GM18519 (cell line): ENCODE results near the gene ZNF628.
"Not testable (repeated sequence)": the region's sequence is repeated elsewhere in the genome, so short reads cannot be mapped to it uniquely, and the experiment has no call there.

Experiments used
- ATAC-seq: cut with Tn5 transposase; IDR thresholded peaks from one replicate; pipeline ENCODE4 v1.9.1; 2021; ENCODE audit warnings: mild to moderate bottlenecking, moderate library complexity; ENCODE audit not compliant: unreplicated experiment, low FRiP score

The ZNF628 gene

DNA sequence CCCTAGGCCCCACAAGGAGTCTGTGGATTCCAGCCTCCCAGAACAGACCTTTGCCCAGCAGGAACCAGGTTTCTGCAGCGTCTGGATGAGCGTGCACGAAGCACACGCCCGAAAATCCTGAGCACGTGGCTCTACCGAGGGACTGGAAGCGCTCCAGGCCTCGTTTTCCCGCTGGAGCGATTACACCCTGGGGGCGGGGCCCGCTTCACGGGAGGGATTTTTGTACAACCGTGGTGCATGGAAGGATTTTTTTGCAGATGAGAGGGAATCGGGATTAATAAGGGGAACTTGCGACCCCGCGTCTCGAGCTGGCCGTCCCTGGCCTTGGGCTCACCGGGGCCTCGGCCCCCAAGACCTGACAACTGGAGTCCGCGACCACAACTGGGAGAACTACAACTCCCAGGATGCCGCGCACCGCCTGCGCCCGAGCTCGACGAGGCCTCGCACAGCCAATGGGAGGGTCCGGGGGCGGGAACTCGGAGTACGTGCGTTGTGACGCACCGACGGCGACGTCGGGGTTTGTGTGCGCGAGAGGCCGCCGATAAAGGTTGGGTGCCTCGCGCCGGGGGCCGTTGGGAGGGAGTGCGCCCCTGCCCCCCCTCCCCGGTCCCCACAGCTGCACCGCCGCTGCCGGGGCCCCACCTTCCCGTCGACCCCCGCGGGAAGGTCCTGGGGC is at the start of gene ZNF628:
ZNF628 (plus strand) TSS at position 518 of the 676 bp plus-strand sequence. CDS start 3,294 bp downstream, outside the sequence.
- ATAC-seq = peak; percentile 83

DNA sequence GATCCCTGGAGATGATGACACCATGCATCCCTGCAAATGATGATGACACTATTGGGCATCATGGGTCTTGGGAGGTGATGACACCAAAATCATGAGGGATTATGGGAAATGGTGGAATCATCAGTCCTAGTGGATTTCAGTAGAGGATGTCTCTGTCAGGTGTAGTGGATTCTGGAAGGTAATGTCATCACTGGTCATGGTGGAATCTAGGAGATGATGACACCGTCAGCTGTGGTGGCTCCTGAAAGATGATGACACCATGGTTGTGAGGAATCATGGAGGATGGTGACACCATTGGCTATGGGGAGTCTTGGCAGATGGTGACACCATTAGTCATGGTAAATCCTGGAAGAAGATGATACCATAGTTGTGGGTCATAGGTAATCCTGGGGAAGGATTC is 45.2 kb upstream of the ZNF628 start:
- ATAC-seq = no peak

DNA sequence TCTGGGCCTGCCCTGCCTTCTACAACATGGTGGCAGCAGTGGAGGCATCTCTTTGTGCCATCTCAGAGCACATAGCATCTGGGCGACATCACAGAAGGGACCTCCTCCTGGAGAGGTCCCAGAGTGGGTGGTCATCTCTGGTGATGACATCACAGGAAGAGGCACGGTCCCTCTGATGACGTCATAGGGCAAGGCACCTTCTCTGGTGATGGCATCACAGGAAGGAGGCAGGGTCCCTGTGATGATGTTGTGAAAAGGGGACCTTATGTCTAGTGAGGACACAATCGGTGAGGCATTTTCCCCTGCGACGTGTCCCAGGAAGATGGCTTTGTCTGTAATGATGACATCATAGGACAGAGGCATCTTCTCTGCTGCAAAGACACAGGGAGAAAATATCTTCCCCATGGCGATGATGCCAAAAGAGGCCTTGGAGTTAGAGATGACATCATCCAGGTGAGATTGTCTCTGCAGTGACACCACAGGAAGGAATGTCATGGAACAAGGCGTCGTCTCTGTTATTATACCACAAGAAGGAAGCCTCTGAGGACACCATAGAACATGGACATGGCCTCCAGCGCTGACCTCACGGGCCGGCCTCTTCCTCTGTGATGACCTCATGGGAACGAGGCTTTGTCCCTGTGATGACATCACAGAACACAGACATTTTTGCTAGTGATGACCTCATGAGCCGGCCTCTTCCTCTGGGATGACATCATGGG is 44.0 kb upstream of the ZNF628 start:
- ATAC-seq = no peak

DNA sequence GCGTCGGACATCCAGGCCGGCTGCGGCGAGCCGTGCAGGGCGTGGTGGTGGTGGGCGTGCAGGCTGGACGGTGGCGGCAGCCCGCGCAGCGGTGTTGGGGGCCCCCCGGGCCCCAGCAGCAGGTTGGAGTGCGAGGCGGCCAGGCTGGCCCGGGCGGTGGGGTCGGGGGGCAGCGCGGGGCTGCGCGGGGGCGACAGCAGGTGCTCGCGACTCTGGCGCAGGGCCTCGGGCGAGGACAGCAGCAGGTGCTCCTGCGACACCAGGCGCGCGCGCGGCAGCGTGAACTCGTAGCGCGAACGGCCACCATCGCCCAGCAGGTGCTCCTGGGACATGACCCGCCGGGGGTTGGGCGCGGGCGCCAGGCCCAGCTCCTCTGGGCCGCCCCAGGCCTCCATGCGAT is 43.1 kb upstream of the ZNF628 start:
- ATAC-seq = no peak

DNA sequence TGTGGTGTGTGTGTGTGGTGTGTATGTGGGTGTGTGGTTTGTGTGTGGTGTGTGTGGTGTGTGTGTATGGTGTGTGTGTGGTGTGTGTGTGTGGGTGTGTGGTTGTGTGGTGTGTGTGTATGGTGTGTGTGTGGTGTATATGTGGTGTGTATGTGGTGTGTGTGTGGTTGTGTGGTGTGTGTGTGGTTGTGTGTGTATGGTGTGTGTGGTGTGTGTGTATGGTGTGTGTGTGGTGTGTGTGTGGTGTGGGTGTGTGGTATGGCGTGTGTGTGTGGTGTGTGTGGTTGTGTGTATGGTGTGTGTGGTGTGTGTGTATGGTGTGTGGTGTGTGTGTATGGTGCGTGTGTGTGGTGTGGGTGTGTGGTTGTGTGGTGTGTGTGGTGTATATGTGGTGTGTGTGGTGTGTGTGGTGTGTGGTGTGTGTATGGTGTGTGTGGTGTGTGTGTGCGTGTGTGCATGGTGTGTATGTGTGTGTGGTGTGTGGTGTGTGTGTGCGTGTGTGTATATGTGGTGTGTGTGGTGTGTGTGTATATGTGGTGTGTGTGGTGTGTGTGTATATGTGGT is 42.0 kb upstream of the ZNF628 start:
- no peak for ATAC-seq

DNA sequence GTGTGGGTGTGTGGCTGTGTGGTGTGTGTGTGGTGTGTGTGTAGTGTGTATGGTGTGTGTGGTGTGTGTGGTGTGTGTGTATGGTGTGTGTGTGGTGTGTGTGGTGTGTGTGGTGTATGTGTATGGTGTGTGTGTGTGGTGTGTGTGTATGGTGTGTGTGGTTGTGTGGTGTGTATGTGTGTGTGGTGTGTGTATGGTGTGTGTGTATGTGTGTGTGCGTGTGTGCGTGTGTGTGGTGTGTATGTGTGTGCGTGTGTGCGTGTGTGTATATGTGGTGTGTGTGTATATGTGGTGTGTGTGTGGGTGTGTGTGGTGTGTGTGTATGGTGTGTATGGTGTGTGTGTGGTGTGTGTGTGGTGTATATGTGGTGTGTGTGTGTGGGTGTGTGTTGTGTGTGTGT is 41.4 kb upstream of the ZNF628 start:
- no peak for ATAC-seq

DNA sequence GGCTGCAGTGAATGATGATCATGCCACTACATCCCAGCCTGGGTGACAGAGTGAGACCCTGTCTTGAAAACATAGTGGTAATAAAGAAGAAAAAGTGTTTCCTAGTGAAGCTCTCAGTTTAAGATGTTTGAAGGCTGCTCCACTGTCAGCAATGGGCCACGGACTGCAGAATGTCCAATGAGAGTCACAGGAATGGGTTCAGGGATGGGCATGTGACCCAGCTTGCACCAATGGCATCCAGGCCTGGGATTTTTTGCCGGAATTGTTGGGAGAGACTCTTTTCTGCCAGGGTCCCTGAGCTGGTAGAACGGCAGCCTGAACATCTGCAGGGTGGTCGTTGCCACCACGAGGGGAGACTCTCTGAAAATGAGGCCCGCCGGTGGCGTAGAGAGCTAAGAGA is 39.6 kb upstream of the ZNF628 start:
- no peak for ATAC-seq

DNA sequence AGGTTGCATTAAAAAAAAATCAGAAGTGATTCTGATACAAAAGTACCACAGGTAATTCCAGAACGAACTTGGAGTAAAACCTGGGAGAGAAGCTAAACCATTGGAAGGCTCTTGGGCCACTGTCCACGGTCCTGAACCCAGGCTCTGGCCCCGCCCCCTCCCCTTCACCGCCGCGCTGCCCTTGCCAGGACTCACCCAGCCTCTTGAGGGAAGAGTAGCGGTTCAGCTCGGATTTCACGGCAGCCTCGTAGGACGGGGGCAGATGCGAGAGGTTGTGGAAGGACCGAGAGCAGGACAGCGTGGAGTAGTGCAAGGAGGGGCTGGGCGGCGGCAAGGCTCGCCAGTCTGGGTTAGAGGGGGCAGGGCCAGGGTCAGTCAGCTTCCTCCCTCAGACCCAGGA is 39.0 kb upstream of the ZNF628 start:
- ATAC-seq = no peak

DNA sequence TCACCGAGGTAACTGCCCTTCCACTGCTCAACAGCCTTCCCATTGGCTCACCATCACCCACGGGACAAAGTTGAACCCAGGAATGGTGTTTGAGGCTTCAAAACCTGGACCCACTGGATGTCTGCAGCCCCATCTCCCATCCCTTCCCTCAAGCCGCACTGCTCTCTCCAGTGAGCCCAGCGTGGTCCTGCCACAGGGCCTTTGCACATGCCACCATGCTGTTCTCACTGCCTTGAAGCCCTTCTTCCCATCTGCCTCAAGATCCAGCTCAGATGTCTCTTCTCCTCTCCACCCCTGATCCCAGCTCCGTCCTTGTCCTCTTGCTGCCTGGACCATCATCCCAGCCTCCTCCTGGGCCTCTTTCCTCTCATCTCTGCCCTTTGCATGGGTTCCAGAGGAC is 37.4 kb upstream of the ZNF628 start:
- ATAC-seq = no peak

DNA sequence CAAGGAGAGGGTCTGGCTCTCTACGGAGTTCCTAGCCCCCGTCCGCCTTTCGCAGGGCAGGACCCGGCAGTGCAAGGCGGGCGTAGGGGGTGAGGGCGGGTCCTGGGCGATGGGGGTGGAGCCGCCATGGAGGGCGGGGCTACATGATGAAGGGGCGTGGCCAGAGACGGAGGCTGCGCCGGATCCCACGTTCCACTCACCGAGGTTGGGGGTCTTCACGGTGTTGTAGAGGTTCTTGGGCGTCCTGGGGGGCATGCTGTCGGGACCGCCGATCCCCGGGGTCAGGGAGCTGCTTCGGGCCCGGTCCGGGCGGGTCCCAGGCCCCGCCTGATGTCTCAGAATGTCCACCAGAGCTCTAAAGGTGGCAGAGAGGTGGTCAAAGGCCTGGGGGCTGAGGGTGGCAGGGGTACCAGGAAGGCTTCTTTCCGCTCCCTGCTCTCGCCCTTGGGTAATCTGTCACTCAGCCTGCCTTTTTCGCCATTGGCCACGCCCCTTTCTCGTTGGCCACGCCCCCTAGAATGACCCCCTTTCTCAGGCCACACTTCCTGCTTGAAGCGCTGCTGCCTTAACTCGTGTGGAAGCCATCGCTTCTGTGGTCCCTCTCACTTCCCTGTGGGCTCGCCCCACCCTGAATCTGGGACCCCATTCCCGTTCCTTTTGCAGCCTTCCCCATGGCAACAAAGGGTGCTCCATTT is 35.9 kb upstream of the ZNF628 start:
- ATAC-seq = no peak

DNA sequence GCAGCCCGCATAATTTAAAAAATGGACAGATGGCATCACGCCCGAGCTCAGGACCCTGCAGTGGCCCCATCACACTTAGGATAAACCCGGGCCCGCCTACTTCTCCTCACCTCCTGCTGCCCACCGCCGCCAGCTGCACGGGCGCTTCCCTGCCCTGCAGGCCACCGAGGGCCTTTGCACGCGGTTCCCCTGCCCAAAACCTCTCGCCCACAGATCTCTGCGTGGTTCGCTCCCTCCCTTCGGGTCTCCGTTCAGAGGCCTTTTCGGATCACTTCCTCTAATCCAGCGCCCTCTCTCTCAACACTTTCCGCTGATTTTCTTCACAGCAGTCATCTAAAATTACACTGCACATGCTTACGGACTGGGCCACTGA is 35.1 kb upstream of the ZNF628 start:
- ATAC-seq = no peak

DNA sequence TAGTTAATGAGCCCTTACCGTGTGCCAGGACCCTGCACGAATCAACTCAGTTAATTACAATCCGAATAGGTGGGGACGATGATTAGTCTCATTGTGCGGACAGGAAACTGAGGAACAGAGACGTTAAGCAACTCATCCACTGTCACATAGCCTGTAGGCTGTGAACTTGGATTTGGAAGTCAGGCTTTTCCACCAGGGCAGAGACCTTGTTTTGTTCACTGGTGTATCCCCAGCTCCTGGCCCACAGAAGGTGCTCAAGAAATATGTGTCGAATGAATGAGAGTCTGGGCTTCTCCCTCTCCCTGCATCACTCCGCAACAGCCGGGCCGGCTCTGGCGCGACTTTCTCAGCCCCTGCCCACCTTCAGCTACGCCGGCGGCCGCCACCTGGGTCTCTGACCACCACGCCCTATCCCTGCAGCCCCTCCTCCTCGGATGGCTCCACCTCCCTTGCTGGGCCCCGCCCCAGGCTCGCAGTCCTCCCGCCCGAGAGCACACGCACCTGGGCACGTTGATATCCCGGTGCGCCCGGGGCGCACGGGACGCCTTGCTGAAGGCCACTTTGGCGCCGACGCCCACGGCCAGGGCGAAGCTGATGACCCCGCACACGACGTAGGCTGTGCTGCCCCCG is 34.6 kb upstream of the ZNF628 start:
- no peak for ATAC-seq

DNA sequence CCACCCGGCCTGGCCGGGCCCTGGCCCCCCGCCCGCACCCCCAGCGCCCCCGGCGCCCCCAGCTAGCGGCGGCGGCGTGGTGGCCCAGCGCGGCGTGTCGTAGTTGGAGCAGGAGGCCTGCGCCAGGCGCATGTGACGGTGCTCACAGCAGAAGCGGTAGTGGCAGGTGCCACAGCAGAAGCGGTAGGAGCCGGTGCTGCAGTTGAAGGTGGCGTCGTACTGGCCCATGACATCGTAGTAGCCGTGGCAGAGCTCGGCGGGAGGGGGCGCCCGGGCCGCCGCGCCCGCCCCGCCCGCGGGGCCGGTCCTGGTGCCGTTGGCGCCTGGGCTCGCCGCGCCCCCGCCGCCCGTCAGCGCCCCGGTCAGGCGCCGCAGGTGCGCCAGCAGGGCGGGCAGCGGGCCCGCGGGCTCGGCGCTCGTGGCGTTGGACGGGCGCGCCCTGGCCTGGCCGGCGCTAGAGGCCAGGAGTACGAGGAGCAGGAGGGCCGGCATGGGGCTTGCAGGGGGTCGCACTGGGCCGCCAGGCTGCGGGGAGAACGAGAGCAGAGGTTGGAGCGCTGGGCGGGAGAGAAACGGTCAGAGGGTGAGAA is 34.0 kb upstream of the ZNF628 start:
- ATAC-seq = no peak

DNA sequence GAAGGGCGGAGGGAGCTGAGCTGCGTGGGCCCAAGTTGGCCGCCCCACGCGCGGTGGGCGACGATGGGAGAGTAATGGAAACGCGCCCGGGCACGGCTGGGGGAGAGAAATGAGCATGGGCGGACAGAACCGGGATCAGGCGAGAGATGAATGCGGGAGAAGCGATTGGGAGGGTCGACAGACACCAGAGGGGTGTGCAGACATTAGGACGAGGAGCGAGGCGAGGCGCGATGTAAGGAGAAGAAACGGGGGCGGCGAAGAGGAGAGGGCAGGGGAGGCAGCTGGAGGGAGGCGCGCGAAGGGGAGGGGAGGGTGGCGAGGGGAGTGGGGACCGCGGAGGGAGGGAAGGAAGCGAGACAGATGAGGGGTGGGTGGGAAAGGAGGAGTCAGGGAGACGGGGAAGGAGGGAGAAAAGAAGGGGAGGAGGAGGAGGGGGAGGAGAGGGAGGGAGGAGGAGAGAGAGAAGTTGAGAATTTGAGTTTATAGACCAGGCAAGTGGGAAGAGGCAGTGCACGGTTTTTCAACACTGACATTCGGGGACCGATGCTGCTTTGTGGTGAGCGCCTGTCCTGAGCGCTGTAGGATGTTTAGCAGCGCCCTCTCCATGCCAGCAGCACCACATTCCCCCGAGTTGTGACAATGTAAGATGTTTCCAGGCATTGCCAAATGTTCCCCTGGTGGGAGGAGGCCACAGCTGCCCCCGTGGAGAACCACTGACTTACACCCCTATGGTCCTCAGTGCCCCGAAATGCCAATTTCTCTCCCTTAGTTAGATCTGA is 33.2 kb upstream of the ZNF628 start, which contains the start of gene SHISA7:
SHISA7 (minus strand) TSS at position 256 of the 779 bp plus-strand sequence. CDS start 437 bp downstream, outside the sequence.
- no peak for ATAC-seq

DNA sequence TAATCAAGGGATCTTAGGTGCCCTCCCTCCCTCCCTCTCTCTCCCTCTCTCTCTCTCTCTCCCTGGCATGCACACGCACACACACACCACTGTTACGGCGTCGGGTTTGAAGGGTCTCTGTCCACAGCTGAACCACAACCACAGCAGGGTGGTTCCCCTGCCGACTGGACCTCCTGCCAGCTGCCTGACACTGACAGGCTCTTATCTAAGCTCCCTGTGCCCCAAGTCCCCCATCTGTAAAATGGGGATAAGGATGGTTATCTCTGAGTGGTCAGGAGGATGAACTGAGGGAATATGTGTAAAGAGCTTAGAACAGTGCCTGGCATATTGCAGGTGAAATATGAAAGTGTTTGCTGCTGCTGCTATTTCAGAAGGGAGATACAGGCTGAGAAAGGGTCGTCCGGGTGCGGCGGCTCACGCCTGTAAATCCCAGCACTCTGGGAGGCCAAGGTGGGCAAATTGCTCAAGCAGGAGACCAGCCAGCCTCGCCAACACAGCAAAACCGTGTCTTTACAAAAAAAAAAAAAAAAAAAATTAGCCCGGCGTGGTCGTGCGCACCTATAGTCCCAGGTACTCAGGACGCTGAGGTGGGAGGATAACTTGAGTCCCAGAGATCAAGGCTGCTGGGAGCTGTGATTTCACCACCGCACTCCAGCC is 32.5 kb upstream of the ZNF628 start:
- ATAC-seq = no peak

DNA sequence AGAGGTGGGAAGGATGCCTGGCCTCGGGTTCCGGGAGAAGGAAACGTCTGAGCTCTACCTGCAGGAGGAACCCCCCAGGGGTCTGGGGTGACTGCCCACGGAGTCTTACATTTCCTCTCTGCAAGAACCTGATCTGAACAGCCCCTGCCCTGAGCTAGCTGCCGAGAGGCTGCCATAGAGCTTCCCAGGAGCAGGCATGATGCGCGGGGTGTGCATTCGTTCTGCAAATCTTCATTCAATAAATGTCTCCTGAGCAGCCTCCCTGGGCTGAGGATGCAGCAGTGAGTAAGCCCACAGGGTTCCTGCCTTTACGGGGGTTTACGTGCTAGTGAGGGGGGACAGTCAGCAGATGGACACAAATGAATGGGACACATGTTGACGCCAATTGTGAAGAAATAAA is 31.8 kb upstream of the ZNF628 start:
- ATAC-seq = no peak

DNA sequence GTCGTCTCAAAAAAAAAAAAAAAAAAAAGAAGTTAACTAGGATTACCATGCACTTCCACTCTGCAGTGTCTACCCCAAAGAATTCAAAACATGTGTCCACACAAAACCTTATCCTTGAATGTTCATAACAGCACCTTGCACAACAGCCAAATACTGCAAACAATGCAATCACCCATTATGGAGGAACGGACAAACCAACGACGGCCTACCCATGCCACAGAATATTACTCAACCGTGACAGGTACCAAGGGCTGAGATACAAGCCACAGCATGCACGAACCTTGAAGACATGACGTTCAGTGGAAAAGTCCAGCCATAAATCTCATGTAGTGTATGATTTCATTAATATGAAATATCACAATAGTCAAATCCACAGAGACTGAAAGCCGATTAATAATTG is 30.4 kb upstream of the ZNF628 start:
- no peak for ATAC-seq

DNA sequence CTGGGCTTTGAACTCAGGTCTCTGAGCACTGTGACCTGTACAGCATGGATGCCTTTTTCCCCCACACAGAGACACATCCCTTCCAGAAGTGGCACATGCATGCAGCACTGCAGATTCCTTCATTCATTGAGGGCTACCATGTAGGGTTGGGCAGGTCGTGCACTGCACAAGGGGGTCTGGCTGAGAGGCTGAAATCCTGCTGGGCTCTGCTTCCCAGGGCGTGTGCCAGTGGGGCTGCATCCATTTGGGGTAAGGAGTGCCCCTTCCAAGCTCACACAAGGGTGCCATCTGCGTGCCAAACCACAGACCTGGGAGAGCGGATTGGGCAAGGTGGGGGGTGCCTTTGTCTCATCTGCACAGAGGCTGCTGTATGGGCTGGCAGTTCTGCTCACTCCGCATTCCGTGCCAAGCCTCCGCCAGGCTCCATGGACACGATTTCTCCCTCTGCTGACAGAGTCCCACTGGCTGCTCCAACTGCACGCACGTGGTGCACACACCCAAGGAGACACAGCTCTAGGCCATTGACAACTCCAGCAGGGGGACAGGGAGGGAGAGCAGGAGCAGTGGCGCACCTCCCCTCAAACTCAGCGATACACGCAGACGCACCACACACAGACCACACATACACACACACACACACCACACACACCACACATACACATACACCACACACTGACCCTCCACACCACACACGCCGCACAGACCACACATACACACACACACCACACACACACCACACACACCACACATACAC is 28.8 kb upstream of the ZNF628 start:
- ATAC-seq = no peak

DNA sequence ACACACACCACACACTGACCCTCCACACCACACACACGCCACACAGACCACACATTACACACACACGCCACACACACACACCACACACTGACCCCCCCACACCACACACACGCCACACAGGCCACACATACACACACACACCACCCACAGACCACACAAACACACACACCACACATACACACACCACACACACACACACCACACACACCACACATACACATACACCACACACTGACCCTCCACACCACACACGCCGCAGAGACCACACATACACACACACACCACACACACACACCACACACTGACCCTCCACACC is 28.3 kb upstream of the ZNF628 start:
- ATAC-seq = not testable (repeated sequence)
